GM12878 (cell line): ENCODE results near the gene SRSF2.

Source experiments
- ASH2L ChIP-seq: fragments of 300-600, 200-600 bp; sonication (generic); IDR thresholded peaks from 2 replicates; pipeline ENCODE4 v1.6.1; 2017; ENCODE audit warnings: low read depth, mild to moderate bottlenecking, borderline replicate concordance
- CTCF ChIP-seq, 3 experiments: IDR thresholded peaks in 2 of 3; conservative IDR thresholded peaks in 1 of 3; 2 replicates each; pipeline ENCODE4 v1.5.1; 2011; ENCODE audit warnings: low read depth in 3 of 3, low read length in 3 of 3, mild to moderate bottlenecking in 3 of 3, control low read depth in 2 of 3, moderate library complexity in 2 of 3, inconsistent platforms in 1 of 3, mixed read lengths in 1 of 3; ENCODE audit not compliant: control insufficient read depth in 2 of 3, insufficient read depth in 1 of 3; ENCODE audit errors: extremely low read depth in 1 of 3
- ESRRA ChIP-seq: IDR thresholded peaks from 2 replicates; pipeline ENCODE4 v1.6.1; 2012; ENCODE audit warnings: mild to moderate bottlenecking, low read length, improper control_type of control experiment
- ETV6 ChIP-seq, 2 experiments: fragments of 450-650 bp in 1 of 2; IDR thresholded peaks in 1 of 2; conservative IDR thresholded peaks in 1 of 2; 2 replicates each; pipeline ENCODE4 v1.6.1; 2014; ENCODE audit warnings: antibody characterized with exemption in 1 of 2, borderline replicate concordance in 1 of 2, low read depth in 1 of 2, mild to moderate bottlenecking in 1 of 2, moderate library complexity in 1 of 2
- EZH2 ChIP-seq: IDR thresholded peaks from 2 replicates; pipeline ENCODE4 v1.6.1; 2012; ENCODE audit warnings: low read depth, mild to moderate bottlenecking, control low read depth, inconsistent platforms, low read length, borderline replicate concordance; ENCODE audit not compliant: control insufficient read depth
- HSF1 ChIP-seq: fragments of 150-350 bp; IDR thresholded peaks from 2 replicates; pipeline ENCODE4 v1.6.1; 2014; ENCODE audit warnings: mild to moderate bottlenecking, low read depth, low read length
- MXI1 ChIP-seq: fragments of 150-350 bp; IDR thresholded peaks from 2 replicates; pipeline ENCODE4 v1.6.1; 2011; ENCODE audit warnings: low read depth, mild to moderate bottlenecking, inconsistent platforms, low read length, improper control_type of control experiment
- POLR2A ChIP-seq: IDR thresholded peaks from 2 replicates; pipeline ENCODE4 v1.6.1; 2011; ENCODE audit warnings: low read depth, mild to moderate bottlenecking, low read length
- POLR2AphosphoS5 ChIP-seq: IDR thresholded peaks from 2 replicates; pipeline ENCODE4 v1.6.1; 2011; ENCODE audit warnings: mild to moderate bottlenecking, low read length, inconsistent platforms
- PRDM15 ChIP-seq: fragments of 450-650 bp; formaldehyde crosslinking; IDR thresholded peaks from 2 replicates; pipeline ENCODE4 v1.4.0; 2020; ENCODE audit warnings: mild to moderate bottlenecking, moderate library complexity
- SIX5 ChIP-seq: IDR thresholded peaks from 2 replicates; pipeline ENCODE4 v1.6.1; 2011; ENCODE audit warnings: mild to moderate bottlenecking, low read depth, low read length, moderate library complexity; ENCODE audit not compliant: severe bottlenecking
- SMC3 ChIP-seq: IDR thresholded peaks from 2 replicates; pipeline ENCODE4 v1.6.1; 2011; ENCODE audit warnings: low read length, improper control_type of control experiment, borderline replicate concordance

GRCh38 chr17:76738468-76738850 is 1.3 kb upstream of the SRSF2 start:
- TF ChIP-seq CTCF (IDR thresholded peaks at IDR 0.05 in 2 of 3, conservative IDR thresholded peaks at IDR 0.05 in 1 of 3; ENCODE audit: control insufficient read depth in 2 of 3, extremely low read depth in 1 of 3, insufficient read depth in 1 of 3, low read depth in 3 of 3, low read length in 3 of 3) (no peak), POLR2AphosphoS5 (no peak), PRDM15 (CRISPR knock-in tag) (no peak), ASH2L (no peak), EZH2 (no peak), ESRRA (no peak), MXI1 (no peak), ETV6 (conservative IDR thresholded peaks at IDR 0.05 in 1 of 2, IDR thresholded peaks at IDR 0.05 in 1 of 2; ENCODE audit: borderline replicate concordance in 1 of 2, low read depth in 1 of 2) (no peak), SIX5 (no peak), SMC3 (no peak), POLR2A (no peak), HSF1 (no peak)
